Measurements from ENCODE around the gene MCM10.
"Not testable (repeated sequence)": the region's sequence is repeated elsewhere in the genome, so short reads cannot be mapped to it uniquely, and the experiment has no call there.

The MCM10 gene
- total RNA-seq = 0.30 to 1.9 (median 0.93) reads per million in 4 donors

- peak; percentile 91 to 99 (median 95) for DNase-seq
Measured at GRCh38 chr10:13160934-13161856, at the start of gene MCM10. TSS of gene MCM10 (plus strand) at chr10:13161558. CDS start at chr10:13164203, 2,645 bp downstream.

DNA sequence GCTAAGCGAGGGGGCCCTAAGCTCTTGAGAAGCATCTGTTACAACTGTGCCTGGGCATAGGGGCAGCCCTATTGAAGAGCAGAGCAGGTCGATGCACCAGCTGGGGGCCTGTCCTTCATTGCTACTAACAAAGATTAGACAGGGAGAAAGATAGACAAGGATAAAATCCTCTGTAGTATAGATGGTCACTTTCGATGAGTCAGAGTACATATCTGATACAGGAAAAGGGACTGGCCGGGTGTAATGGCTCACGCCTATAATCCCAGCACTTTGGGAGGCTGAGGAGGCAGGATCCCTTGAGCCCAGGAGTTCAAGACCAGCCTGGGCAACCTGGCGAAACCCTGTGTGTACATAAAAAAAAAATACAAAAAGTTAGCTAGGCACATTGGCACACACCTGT lies 47.8 kb upstream of the MCM10 start:
- DNase-seq = no peak

GRCh38 chr10:13115832-13116803 lies 45.2 kb upstream of the MCM10 start:
- peak in 1 of 5 donors; percentile 20 for DNase-seq

DNA sequence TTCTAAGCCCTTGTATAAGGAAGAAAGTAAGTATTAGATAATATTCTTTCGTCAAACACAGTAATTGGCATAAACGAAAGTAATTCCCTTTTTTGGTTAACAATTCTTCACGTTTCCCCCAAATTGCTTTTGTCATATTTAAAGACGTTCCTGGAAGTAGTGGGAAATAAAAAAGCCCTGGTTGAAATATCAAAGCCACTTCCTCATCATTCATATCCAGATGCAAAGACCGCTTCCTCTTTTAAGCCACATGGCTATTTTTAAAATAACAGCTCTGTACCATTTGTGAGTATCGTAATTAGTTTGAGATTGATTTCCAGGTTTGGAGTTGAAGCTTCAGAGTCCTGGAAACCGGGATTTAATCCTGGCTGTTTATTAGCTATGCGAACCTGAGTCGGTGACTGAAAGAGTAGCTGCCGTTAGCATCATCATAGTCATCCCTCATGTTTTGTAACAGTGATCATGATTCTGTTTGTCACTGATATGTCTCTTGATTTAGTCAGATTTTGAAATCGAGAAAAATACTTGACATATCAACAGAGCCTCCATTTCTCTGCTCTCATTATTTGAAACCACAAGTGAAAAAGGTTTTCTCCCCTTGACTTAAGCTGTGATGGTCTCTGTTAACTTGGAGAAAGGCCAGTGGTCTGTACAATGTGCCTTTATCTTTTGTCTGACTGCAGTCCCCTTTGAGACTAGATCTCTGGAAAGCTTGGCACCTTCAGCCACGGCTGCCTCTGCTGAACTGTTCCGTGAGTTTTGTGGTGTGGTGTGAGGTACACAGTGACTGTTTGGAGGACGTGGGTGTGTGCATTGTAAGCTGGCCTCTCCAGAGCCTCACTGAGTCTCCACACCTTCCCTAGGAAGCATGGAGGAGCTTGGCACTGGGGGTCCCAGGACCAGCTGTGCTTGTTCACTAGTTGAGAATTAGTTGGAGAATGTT lies 43.2 kb upstream of the MCM10 start:
- no peak for DNase-seq

- no peak for DNase-seq
Measured at GRCh38 chr10:13118784-13119410, 42.5 kb upstream of the MCM10 start.

DNA sequence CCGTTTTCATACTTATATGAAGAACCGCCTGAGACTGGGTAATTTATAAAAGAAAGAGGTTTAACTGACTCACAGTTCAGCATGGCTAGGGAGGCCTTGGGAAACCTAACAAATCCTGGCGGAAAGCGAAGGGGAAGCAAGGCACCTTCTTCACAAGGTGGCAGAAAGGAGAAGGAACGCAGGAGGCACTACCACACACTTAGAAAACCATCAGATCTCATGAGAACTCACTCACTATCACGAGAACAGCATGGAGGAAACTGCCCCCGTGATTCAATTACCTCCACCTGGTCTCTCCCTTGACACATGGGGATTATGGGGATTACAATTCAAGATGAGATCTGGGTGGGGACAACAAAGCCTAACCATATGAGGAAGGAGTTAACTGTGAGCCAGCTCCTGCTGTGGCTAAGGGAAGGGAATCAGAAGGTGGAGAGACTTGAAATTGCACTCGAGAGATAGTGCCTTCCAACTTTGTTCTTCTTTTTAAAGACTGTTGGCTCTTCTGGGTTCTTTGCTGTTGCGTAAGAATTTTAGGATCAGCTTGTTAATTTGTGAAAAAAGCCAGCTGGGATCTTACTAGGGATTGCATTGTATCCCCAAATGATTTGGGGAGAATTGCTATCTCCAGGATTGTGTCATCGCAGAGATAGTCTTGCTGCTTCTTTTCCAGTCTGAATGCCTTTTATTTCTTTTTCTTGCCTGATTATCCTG lies 40.4 kb upstream of the MCM10 start:
- no peak for DNase-seq

GRCh38 chr10:13121500-13121854 lies 39.9 kb upstream of the MCM10 start:
- no peak for DNase-seq

DNA sequence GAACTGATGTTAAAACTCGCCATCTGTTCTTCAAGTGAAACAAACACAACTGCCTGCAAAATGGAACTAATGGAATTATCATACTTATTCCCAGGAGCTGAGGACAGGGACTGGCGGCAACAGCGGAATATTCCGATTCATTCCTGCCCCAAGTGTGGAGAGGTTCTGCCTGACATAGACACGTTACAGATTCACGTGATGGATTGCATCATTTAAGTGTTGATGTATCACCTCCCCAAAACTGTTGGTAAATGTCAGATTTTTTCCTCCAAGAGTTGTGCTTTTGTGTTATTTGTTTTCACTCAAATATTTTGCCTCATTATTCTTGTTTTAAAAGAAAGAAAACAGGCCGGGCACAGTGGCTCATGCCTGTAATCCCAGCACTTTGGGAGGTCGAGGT lies 24.7 kb upstream of the MCM10 start:
- no peak for DNase-seq

- DNase-seq = no peak
Measured at GRCh38 chr10:13139150-13139549, 22.2 kb upstream of the MCM10 start.

DNA sequence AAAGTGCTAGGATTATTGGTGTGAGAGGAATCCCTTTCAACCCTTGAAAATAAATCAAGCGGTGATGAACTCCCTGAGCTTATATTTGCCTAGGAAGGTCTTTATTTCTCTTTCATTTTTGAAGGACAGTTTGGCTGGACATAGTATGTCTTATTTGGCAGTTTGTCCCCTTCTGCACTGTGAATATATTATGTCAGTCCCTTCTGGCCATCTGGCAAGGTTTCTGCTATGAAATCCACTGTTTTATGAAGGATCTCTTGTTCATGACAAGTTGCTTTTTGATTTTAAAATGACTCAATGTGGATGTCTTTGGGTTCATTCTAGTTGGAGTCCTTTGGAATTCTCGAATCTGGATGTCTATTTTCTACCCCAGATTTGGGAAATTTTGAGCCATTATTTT lies 21.7 kb upstream of the MCM10 start:
- no peak for DNase-seq

DNA sequence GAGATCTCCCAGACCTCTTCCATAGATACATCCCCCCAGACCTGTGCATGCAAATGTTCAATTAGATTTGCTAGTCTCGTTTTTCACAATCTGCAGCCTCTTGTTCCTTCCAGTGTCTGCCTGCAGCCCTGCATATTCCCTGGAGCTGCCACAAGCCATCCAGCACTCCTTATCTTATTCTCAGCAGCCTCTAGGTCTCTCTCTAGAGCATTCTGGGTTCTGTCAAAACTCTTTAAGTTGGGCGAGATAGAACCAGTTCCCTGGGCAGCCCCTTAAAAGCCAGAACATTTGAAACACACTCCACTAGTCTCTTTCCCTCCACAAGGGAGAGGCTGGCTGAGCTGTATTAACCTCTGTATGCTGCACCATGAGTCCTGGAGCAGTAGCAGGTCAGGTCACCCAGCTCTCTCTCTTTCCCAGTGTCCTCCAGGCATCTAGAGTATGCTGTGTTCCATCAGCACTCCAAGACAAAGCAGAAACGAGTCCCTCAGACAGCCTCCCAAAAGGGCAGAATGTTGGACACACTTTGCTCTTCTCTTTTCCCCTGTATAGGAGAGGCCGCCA lies 20.6 kb upstream of the MCM10 start:
- DNase-seq = no peak

DNA sequence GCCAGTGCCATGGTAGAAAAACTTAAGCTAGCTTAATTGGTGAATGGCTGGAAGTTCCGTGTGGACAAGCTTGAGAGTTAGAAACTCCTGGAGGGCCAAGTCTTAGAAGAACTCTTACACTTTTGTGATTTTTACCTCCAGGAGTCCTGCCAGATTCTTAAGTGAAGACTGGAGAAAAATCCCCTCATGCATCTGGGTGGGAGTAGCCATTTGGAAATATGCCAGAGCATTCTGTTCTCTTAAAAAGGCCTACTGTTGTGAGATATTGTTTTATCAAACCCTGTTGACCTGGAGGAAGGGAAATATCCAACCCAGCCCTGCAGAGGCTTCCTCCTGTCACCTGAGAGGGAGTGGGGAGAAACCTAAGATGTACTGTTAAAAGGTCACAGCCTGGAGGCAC lies 17.6 kb upstream of the MCM10 start:
- no peak for DNase-seq

DNA sequence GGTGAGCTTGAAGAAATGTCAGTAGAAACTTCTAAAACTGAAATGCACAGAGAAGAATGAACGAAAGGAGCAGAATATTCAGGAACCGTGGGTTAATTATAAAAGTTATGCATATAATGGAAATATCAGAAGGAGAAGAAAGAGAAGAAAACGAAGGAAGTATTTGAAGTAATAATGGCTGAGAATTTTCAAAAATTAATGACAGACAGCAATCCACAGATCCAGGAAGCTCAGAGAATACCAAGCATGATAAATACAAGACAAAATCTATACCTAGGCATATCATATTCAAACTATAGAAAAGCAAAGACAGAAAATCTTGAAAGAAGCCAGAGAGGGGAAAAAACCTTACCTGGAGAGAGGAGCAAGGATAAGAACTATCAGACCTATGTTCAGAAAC lies 16.5 kb upstream of the MCM10 start:
- DNase-seq = no peak

DNA sequence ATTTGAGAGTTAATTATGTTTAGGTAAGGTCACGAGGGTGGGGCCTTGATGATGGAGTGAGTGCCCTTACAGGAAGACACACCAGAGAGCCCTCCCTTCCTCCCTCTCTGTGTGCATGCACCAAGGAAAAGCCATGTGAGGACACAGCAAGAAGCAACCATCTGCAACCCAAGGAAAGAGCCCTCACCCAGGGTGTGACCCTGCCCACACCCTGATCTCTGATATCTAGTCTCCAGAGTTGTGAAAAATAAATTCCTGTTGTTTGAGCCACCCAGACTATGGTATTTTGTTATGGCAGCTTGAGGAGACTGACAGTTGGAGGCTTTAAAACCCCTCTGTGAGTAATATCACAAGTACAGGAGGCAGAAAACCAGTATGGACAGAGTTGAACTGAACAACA lies 15.0 kb upstream of the MCM10 start:
- no peak for DNase-seq

GRCh38 chr10:13147161-13147560 lies 14.2 kb upstream of the MCM10 start:
- DNase-seq = no peak

DNA sequence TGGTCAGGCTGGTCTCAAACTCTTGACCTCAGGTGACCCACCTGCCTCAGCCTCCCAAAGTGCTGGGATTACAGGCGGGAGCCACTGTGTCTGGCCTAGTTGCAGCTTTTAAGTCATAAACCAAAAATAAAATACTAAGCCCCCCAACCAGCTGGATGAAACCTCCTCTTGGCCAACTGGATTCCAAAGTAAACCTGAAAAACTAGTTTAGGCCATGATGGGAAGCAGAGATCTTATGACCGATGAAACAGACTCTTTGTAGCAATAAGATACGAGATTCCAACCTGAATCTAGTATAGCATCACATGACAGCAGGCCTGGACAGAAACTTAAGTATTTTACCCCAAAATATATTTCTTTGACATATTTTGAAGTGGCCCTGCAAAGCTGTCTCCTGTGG lies 9.1 kb upstream of the MCM10 start:
- no peak for DNase-seq

DNA sequence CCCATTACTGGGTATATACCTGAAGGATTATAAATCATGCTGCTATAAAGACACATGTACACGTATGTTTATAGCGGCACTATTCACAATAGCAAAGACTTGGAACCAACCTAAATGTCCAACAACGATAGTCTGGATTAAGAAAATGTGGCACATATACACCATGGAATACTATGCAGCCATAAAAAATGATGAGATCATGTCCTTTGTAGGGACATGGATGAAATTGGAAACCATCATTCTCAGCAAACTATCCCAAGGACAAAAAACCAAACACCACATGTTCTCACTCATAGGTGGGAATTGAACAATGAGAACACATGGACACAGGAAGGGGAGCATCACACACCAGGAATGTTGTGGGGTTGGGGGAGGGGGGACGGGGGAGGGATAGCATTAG lies 5.5 kb upstream of the MCM10 start:
- DNase-seq = not testable (repeated sequence)

- peak in 4 of 5 donors; percentile 2 to 31 (median 14) for DNase-seq
Measured at GRCh38 chr10:13158401-13158800, 3.0 kb upstream of the MCM10 start.

DNA sequence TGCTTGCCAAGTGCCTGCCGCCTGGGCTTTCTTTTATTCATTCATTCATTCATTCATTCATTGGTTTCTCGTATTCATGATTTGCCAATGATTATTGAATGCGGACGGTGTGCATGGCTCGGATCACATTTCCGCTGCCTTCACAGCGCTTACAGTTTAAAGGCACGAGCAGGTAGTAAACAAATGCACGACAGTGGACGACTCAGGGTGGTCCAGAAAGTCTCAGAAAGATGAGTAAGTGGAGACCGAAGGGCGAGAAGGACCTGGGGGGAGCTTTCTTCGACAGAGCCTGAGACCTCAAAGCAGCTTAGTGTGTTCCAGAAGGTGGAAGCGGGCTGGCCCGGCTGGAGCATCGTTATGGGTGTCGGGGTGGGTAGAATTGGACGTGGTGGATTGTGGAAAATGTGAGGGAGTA lies 506 bp downstream of the MCM10 start:
- peak in 1 of 5 donors; percentile 33 for DNase-seq

- DNase-seq = no peak
Measured at GRCh38 chr10:13163859-13164258, 2.5 kb downstream of the MCM10 start.

- DNase-seq = no peak
Measured at GRCh38 chr10:13165177-13165576, 3.8 kb downstream of the MCM10 start.

Data from T-helper 1 cell (primary cell).